ENCODE data around the gene MORN2.

- TF ChIP-seq, protein P1, sequence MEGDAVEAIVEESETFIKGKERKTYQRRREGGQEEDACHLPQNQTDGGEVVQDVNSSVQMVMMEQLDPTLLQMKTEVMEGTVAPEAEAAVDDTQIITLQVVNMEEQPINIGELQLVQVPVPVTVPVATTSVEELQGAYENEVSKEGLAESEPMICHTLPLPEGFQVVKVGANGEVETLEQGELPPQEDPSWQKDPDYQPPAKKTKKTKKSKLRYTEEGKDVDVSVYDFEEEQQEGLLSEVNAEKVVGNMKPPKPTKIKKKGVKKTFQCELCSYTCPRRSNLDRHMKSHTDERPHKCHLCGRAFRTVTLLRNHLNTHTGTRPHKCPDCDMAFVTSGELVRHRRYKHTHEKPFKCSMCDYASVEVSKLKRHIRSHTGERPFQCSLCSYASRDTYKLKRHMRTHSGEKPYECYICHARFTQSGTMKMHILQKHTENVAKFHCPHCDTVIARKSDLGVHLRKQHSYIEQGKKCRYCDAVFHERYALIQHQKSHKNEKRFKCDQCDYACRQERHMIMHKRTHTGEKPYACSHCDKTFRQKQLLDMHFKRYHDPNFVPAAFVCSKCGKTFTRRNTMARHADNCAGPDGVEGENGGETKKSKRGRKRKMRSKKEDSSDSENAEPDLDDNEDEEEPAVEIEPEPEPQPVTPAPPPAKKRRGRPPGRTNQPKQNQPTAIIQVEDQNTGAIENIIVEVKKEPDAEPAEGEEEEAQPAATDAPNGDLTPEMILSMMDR (IDR thresholded peaks at IDR 0.05; ENCODE audit: poor library complexity, severe bottlenecking), result no peak
- TF ChIP-seq SMC3 (conservative IDR thresholded peaks at IDR 0.05; ENCODE audit: poor library complexity) (no peak), POLR2AphosphoS5 (IDR thresholded peaks at IDR 0.05) (no peak), EP300 (conservative IDR thresholded peaks at IDR 0.05; ENCODE audit: poor library complexity, severe bottlenecking) (no peak), REST (IDR thresholded peaks at IDR 0.05; ENCODE audit: borderline replicate concordance) (no peak), EZH2 (IDR thresholded peaks at IDR 0.05; ENCODE audit: borderline replicate concordance, insufficient read depth, low read length, poor library complexity, severe bottlenecking) (no peak), MXI1 (conservative IDR thresholded peaks at IDR 0.05; ENCODE audit: poor library complexity, severe bottlenecking) (no peak)
Measured at GRCh38 chr2:38907743-38908562, 32.2 kb downstream of the MORN2 start.
